ENCODE measurements around the gene PLPPR2.
"Not testable (repeated sequence)": the region's sequence is repeated elsewhere in the genome, so short reads cannot be mapped to it uniquely, and the experiment has no call there.

The PLPPR2 gene, protein sequence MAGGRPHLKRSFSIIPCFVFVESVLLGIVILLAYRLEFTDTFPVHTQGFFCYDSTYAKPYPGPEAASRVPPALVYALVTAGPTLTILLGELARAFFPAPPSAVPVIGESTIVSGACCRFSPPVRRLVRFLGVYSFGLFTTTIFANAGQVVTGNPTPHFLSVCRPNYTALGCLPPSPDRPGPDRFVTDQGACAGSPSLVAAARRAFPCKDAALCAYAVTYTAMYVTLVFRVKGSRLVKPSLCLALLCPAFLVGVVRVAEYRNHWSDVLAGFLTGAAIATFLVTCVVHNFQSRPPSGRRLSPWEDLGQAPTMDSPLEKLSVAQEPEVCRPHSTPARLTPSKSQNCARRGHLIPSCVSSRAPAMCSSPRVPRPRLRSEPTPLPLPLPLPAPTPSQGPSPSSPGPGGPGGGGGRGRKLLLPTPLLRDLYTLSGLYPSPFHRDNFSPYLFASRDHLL

GRCh38 chr19:11355160-11356073 is at the start of gene PLPPR2:
Gene PLPPR2, plus strand, starts transcription at chr19:11355432. Its CDS starts 2,242 bp downstream, at chr19:11357674.
- DNase-seq, result peak; percentile 86

DNA sequence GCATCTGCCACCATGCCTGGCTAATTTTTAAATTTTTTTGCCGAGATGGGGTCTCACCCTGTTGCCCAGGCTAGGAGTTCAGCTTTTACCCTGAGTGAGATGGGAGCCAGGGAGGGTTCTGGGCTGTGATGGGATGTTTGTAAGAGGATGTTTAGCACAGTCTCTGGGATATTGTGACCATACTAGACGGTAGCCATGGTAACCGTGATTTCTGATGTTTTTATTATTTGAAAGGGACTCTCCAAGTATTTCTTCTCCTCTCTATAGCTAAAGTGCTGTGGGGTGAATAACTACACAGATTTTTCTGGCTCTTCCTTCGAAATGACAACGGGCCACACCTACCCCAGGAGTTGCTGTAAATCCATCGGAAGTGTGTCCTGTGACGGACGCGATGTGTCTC is 48.9 kb upstream of the PLPPR2 start:
- no peak for DNase-seq

DNA sequence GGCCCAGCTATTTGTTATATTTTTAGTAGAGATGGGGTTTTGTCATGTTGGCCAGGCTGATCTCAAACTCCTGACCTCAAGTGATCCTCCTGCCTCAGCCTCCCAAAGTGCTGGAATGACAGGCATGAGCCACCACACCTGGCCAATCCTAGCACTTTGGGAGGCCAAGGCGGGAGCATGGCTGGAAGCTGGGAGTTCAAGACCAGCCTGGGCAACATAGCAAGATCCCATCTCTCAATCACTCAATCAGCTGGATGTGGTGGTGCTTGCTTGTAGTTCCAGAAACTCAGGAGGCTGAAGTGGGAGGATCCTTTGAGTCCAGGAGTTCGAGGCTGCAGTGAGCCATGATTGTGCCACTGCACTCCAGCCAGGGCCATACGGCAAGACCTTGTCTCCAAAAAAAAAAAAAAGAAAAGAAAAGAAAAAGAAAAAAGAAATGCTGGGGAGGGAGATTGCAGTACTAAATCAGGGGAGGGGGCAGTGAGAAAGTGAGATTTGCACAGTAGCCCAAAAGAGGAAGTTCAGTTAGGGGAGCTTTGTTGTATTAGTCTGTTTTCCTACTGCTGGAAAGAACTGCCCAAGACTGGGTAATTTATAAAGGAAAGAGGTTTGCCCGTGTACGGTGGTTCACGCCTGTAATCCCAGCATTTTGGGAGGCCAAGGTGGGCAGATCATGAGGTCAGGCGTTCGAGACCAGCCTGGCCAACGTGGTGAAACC is 34.8 kb upstream of the PLPPR2 start:
- not testable (repeated sequence) for DNase-seq

GRCh38 chr19:11321191-11322126 is 33.8 kb upstream of the PLPPR2 start:
- DNase-seq, result no peak

DNA sequence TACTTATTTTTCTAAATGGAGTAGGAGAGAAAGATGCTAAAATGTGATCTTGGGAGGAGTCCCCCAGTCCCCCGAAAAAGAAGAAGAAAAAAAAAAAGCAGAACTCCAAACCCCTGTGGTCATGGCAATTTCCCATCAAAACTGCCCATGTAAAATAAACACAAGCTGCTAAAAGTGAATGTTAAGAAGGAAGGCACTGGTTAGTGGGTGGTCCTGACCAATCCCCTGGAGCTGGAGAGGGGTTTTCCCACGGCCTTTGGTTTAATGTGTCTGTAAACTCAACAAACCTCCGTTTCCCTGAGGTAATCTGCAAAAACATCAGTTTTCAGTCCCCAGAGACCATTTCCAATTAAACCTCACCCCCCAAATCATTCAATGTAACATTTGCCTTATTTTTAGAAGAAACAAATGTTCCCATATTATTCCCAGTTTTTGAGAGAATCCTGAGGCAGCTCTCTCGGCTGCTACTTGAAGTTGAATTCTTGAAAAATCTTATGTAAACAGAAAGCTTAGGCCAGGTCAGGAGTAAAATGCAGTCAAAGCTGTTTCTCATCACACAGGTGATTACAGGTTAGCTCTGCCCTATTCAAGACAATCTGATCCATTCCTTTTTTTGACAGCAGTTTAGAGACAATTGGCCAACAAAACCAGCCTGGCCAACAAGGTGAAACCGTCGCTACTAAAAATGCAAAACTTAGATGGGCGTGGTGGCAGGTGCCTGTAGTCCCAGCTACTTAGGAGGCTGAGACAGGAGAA is 32.8 kb upstream of the PLPPR2 start:
- DNase-seq, result no peak

GRCh38 chr19:11323601-11324078 is 31.6 kb upstream of the PLPPR2 start:
- DNase-seq, result no peak

DNA sequence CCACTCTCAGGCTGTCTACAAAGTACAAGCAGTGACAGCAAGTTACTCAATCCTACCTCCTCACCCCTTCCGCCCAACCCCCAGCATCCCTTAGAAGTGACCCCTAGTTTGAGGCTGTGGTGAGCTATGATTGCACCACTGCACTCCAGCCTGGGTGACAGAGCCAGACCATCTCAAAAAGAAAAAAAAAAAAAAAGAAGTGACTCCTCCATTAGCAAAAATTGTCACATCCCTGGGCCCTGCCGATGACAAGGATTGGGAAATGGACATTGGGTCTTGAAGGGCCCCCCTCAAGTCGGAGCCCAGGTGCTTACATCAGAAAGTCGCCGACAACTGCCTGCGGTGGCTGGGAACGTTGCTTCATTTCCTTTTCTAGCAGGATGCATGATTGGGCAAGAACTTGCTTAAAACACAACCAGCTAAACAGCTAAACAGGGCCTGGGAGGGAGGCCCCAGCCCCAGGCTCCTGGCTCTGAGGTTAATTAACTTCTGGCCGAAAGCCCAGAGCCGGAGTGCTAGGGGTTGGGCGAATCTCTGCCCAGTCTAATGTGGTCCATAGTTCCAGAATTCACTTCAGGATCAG is 31.1 kb upstream of the PLPPR2 start:
- peak; percentile 46 for DNase-seq

DNA sequence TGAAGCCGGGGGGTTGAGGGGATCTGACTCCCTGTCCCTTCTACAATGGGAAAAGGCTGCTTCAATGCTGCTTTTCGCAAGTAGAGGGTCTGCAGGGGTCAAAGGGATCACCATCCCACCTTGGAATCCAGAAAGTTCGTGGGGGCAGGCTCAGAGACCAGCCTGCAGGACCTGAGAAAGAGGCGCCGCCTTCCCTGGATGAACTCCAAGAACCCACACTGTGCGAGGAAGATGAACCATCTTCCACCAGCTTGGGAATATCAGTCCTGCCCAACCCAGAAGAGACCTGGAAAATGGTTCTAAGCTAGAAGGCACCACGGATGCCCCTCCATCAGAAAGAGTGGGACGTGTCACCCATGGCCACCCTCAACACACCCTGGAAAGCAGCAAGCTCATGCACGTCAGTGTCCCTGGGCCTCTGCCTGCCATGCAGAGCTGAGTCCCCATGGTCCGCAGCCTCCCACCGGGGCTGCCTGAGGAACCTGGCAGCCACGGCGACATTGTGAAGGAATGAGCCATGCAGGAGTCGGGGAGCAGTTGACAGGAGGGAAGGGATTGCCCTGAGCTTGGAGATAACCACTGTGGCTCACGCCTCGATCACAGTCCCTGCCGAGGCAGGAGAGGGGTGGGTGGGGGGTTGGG is 30.4 kb upstream of the PLPPR2 start:
- no peak for DNase-seq

- no peak for DNase-seq
Observed at GRCh38 chr19:11325544-11325943, 29.7 kb upstream of the PLPPR2 start.

GRCh38 chr19:11330127-11330526 is 25.1 kb upstream of the PLPPR2 start:
- DNase-seq, result no peak

DNA sequence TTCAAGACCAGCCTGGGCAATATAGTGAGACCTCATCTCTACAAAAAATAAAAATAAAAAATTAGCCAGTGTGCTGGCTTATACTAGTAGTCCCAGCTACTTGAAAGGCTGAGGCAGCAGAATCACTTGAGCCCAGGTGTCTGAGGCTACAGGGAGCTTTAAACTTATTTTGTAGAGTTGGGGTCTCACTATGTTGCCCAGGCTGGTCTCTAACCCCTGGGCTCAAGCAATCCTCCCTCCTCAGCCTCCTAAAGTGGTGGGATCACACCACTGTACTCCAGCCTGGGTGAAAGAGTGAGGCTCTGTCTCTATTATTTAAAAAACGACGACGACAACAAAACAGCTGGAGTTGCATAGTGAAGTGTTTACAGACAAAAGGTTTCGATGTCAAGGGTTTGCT is 23.7 kb upstream of the PLPPR2 start:
- DNase-seq, result no peak

DNA sequence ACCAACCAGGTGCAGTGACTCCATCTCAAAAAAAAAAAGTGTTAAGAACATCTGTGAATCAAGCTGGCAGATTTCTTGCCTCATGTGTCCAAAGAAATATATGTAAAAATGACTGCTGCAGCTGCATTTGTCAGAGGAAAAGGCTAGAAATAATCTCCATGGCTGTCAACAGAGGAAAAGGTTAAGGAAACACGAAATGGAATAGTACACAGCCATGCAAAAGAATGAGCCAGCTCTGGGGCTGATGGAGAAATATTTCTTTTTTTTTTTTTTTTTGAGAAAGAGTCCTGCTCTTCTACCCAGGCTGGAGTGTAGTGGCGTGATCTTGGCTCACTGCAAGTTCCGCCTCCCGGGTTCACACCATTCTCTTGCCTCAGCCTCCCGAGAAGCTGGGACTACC is 22.4 kb upstream of the PLPPR2 start:
- DNase-seq, result no peak

- DNase-seq, result not testable (repeated sequence)
Observed at GRCh38 chr19:11333838-11334237, 21.4 kb upstream of the PLPPR2 start.

- DNase-seq, result no peak
Observed at GRCh38 chr19:11335449-11336146, 19.6 kb upstream of the PLPPR2 start.

- no peak for DNase-seq
Observed at GRCh38 chr19:11337080-11337479, 18.2 kb upstream of the PLPPR2 start.

DNA sequence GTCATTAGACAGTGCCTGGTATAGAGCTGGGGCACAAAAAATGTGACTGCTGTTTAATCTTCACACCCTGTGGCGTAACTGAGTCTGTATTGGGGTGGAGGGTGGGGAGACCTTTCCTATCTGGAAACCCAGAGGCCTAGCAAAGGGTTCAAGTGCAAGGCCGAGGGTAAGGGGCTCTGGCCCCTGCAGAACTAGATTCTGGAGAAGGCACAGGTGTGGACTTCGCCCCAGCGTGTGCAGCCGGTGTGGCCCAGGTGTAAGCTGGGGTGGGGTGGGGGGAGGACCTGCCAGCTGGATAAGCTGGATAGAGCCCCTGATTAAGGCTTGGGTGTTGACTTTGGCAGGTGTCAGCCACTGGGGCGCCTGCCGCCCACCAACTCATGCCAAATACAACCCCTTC is 17.1 kb upstream of the PLPPR2 start:
- no peak for DNase-seq

- DNase-seq, result no peak
Observed at GRCh38 chr19:11338569-11339253, 16.5 kb upstream of the PLPPR2 start.

DNA sequence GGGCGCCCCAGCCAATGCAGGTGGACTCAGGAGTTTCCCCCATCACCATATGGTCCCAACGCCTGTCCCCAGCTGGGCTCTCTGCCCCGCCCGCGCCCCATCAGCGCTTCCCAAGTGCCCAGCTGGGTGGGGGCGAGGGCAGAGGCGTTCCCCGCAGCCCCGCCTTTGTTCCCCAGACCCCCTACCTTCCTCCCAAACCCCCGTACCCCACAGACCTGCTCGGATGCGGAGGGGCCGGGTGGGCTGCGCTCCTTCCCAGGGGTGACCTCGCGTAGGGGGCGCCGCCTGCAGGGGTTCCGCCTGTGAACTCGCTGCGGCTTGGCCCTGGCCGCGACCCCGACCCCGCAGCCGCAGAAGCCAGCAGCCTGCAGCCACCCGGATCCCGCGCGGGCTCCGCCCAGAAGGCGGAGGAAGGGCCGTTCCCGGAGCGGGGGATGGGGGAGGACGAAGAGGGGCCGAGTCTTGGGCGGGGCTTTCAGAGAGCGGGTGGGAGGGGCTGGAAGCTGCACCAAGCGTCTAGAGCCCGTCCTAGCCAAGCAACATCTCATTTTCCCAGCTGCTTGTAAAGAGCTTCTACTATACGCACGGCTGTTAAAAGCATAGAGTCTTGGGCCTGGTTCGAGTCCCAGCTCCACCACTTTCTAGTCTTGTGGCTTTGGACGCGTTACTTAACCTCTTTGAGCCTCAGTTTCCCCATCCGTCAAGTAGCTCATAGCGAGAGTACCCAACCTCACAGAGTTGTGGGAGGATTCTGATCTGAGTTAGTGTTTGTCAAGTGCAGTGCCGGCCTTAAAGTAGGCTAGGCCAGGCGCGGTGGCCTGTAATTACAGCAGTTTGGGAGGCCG is 15.8 kb upstream of the PLPPR2 start, which contains the start of gene RAB3D:
Gene RAB3D, minus strand, starts transcription at position 404 of the 845 bp plus-strand sequence. CDS start 2,258 bp downstream, outside the sequence.
- DNase-seq, result peak; percentile 54

Measured in NCI-H2107 (cell line).